ENCODE measurements around the gene MCOLN2.
A peak's percentile ranks its signal among the peaks of the same experiment; 100 is the strongest.

MCOLN2 gene

DNA sequence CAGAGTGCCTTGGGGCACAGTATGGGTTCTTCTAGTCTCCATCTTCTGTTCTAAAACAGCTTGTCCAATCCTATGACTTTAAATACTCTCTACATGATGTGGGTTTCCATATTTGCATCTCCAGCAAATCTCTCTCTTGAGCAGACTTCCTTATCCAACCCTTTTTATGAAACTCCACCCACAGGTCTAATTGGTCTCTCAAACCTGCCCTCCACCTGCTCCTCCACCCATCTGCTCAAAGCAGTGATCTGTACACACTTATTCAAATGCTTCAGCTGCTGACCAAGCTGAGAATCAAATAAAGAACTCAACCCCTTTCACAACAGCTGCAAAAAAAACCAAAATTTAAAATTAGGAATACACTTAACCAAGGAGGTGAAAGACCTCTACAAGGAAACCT lies 11.5 kb downstream of the MCOLN2 start:
- DNase-seq (ENCODE audit: low spot score) = no peak

DNA sequence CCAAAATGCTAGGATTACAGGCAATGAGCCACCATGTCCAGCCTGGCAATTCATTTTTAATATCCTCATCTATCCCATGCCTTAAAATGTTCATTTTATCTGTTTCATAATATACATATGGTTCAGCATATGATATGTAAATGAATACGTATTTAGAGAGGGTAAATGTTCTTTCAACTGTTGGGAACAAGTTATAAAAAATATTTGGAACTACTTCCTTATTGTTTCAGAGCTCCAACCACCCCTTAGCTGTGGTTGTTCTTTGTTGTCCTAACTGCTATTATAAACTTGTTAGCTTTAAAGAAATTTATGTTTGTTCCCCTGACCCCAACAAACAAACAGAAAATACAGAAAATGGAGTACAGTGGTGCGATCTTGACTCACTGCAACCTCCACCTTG lies 14.5 kb downstream of the MCOLN2 start:
- DNase-seq (ENCODE audit: low spot score) = no peak

DNA sequence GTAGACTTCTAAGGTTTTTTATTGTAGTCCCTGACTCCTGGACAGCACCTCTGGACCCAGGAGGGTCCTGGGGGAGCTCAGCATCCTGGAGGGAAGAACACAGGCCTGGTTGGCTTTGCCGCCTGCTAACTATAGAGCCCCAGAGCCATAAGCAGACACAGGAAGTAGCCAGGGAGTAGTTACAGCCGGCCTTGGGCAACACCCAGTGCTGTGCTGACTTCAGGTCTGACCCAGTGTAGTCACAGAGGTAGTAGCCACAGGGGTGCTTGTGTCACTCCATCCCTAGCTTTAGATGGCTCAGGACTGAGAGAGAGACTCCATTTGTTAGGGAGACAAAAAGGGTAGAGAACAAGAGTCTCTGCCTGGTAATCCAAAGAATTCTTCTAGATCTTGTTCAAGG lies 21.9 kb downstream of the MCOLN2 start:
- no peak for DNase-seq (ENCODE audit: low spot score)

DNA sequence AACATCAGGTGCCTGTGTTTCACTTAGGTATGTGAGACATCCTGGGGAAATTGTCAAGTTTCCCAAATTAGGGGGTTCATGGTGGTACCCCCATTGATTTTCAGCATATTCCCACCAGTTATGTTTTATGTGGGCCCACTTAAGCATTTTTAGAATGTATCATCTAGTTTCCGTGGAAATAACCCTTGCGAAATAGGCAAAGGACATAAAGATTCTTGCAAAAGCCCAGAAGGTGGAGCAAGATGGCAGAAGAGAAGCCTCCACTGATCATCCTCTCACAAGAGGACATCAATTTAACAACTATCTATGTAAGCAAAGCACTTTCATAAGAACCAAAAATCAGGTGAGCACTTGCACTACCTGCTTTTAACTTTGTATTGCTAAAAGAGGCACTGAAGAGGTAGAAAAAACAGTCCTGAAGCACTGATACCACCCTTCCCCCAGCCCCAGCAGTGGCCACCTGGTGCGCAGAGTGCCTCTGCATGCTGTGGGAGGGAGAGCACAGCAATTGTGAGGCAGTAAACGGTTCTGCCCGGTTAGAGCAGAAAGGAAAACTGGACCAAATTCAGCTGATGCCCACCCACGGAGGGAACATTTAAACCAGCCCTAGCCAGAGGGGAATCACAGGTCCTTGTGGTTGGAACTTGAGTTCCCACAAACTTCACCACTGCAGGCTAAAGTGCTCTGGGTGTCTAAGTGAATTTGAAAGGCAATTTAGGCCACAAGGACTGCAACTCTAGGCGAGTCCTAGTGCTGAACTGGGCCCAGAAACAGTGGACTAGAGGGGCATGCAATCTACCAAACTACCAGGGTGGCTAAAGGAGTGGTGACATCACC lies 23.2 kb downstream of the MCOLN2 start:
- DNase-seq (ENCODE audit: low spot score) = no peak

DNA sequence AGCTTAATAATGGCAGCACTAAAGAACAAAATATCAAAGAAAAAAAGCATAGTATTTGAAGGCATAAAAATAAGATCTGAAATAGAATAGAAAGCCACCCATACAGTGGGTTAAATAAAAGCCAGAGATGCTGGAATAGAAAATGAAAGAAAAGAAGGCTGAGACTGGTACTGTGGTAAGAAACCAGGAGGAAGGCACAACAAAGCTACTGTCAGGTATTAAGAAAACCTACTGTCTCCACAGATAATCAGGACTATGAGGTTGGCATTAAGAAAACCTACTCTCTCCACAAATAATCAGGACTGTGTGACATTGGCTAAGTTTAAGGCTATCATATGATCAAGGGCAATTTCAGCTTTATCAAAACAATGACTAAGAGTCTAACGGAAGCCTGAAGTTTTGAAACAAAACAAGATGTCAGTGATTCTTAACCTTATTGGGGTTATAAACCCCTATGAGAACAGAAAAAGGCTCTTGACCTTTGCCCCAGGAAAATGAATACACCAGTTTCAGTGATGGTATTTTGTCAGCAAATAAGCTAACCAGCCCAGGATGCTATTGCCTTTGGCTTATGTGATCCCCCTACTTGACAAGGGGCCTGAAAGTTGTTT lies 24.4 kb downstream of the MCOLN2 start:
- DNase-seq (ENCODE audit: low spot score) = no peak

DNA sequence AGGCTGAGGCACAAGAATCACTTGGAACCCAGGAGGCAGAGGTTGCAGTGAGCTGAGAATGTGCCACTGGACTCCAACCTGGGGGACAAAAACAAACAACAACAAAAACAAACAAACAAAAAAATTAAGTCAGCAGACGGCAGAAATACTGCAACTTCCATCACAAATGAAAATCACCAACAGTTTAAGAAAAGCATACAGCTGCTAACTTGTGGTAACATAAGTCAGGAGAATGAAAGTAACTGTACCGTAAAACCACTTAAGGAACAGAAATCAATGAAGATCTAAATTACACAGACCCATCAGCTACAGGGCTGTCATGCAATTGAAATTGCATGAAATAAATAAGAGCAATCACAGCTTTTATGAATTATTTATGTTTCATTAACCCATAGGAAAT lies 25.0 kb downstream of the MCOLN2 start:
- DNase-seq (ENCODE audit: low spot score) = no peak

DNA sequence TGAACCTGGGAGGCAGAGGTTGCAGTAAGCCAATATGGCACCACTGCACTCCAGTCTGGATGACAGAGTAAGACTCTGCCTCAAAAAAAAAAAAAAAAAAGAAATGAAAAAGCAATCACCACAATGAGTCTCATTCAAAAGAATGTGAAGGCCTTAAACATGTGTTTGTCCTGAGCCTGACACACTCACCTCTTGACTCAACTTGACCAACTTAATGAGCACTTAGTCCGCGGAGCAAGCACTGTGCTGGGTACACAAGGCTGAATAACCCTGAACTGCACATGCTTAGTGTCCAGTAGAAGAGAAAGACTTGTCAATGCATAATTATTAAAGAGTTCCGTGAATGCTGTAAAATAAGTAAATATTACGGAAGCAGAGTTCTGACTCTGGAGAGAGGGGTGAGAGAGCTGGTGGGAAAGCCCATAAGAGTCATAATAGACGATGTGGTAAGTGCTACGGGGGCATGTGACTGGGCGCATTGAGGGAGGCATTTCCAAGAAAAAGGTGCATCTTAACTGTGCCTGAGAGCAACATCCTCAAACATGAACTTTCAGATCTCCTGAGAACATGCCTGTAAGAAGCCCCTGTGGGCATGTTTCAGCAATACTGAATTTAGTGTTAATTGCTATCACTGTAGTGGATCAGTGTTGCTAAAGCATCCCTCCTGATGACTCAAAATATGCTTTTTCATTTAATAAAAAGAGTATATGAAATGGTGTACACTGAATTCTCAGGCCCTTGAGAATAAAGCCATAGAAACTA lies 27.2 kb downstream of the MCOLN2 start:
- no peak for DNase-seq (ENCODE audit: low spot score)

DNA sequence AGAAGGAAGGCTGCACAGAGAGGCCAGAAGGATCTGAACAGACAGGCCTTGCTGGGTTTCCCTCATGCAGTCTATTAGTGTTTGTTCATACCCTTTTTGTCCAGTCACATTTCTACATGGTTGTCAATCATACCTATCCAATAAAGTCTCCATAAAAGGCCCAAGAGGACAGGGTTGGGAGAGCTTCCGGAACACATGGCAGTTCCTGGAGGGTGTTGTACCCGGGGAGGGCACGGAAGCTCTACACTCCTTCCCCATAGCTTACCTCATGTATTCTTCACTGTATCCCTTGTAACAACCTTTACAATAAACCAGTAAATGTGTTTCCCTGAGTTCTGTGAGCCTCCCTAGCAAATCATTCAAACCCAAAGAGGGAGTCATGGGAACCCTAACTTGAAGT lies 28.0 kb downstream of the MCOLN2 start:
- no peak for DNase-seq (ENCODE audit: low spot score)

DNA sequence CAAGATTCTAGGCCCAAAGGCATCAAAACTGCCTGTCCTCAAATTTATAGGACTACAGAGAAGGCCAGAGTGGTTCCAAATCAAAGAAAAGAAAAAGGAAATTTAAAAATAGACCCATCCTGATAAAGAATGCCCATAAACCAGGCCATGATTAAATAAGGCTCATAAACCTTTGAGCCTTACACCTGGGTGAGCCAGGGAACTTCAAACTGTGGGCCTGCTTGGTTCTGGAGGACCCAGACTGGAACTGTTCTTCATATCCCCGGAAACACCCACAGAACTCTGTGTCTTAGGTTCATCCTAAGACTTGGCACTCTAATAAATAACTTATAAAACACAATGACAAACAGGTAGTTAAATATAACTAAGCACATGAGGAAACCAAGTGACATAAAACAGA lies 28.8 kb downstream of the MCOLN2 start:
- no peak for DNase-seq (ENCODE audit: low spot score)

DNA sequence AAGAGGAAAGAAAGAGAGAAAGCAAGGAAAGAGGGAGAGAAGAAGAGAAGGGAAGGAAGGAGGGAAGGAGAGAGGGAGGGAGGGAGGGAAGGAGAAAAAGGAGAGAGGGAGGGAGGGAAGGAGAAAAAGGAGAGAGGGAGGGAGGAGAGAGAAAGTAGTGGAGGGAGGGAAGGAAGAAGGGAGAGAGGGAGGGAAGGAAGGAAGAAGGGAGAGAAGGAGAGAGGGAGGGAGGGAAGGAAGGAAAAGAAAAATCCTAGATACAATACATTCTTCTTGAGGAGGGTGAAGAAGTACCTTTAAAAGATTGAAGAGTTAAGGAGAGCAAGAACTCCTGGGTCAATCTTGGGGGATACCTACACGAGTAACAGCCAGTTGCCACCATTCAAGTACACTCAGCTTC lies 29.2 kb downstream of the MCOLN2 start:
- DNase-seq (ENCODE audit: low spot score) = no peak

DNA sequence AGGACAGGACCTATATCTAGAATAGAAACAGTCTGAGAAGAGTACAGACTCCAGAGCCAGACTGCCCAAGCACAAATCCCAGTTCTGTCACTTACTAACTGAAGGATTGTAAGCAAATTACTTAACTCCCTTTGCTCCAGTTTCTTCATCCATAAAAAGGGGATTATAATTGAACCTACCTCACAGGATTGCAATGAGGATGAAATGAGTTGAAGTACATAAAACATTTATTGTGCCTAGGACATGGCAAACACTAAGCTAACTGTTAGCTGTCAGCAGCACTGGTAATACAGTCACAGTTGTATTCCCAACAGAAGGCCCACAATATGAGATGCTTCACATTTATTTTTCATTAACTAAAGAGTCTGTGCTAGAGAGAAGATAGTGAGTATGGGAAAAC lies 33.9 kb downstream of the MCOLN2 start:
- DNase-seq (ENCODE audit: low spot score) = no peak

DNA sequence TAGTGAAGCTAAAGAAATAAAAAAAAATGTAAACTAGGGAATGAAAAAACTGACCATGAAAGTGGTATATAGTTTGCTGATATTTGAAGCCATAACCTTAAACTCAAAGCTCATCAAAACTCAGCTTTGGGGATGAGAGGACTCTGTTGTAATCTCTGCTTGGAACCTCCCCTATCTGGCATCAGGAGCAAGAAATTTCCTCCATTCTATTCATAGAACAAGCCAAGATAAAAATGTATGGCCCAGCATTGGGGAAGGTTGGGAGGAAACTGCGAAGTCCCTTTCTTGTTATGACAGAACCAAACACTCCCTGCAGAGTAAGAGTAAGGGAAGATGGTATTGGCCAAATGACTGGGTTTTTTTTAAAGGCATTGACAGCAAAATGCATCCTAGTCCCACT lies 35.6 kb downstream of the MCOLN2 start:
- DNase-seq (ENCODE audit: low spot score) = no peak

DNA sequence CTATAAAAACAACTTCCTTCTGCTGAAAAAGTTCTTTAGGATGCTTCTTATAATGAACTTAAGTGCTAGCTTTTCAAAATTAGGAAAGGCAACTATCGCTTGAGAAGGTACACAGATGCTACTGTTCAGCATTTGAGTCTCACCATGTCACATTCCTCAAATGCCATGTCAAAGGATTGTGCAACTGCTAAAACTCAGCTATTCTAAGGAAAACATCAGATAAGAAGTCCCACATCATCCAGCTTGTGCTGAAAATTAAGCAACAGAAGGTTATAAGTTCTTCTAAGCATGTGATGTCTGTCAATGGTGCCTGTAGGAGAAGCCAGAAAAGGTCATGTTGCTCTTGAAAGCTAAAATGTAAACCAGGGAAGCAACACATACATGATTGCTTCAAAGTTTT lies 36.5 kb downstream of the MCOLN2 start:
- DNase-seq (ENCODE audit: low spot score) = no peak

DNA sequence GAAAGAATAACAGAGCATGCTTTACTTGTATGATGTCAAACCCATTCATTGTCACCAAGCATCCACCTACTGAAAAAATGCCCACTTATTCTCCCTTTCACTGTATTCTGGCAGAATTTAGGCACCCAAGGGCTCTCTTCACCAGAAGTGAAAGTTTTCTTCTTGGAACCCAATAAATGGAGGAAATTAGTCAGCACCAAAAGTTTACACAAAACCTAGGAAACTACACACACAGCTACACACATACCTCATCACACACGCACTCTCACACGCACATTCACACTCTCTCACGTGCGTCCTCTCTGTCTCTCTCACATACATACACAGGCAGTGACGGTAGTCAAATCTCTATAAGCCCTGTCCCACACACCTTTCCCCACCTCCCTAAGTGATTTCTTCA lies 37.6 kb downstream of the MCOLN2 start:
- DNase-seq (ENCODE audit: low spot score) = no peak

DNA sequence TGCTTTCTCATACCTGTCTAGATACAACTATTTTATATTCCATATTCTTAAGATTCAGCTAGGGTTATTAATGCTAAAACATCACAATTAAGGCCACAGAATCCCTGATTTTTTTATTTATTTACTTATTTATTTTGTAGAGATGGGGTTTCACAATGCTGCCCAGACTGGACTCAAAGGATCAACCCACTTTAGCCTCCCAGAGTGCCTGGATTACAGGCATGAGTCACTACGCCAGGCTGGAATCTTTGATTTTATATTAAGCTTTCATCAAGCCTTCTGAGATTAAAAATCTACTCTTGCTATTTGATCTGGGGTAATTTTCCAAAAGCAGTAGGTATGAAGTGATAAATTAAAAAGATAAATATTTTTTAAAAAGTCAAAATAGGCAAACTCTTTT lies 38.9 kb downstream of the MCOLN2 start:
- no peak for DNase-seq (ENCODE audit: low spot score)

DNA sequence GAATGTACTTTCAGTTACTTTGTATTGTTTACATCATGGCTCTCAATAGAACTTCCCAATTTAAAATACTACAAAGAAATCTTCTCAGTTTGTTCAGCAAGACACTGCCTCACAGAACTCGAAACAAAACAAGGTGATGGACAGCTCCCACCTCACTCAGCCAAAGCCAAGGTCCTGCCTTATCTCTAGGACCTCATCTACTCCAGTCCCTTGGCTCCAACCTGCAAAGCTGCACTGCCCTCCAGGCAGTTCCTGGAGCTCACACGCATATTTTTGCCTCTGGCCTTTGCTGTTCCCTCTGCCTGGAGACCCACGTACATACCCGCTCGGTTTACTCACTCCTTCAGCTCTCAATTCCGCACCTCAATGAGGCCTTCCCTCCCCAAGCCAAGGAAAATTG lies 40.3 kb downstream of the MCOLN2 start:
- no peak for DNase-seq (ENCODE audit: low spot score)

DNA sequence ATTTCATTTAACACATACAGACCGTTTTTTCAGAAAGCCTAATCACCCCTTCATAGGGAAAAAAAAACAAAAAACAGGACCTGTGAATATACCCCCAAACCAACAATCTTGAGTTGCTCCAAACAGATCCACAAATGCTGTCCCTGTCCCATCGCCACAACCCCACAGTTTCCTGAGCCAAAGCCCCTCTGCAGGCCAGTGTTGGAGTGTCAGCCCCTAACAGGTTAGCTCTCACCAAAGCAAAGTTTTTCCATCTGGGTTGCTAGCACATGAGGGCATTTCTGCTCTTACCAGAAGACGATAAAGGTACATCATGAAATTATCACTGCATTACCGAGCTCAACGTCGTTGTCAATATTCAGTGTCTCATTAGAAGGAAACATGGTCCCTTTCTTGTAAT lies 40.8 kb downstream of the MCOLN2 start:
- DNase-seq (ENCODE audit: low spot score) = no peak

DNA sequence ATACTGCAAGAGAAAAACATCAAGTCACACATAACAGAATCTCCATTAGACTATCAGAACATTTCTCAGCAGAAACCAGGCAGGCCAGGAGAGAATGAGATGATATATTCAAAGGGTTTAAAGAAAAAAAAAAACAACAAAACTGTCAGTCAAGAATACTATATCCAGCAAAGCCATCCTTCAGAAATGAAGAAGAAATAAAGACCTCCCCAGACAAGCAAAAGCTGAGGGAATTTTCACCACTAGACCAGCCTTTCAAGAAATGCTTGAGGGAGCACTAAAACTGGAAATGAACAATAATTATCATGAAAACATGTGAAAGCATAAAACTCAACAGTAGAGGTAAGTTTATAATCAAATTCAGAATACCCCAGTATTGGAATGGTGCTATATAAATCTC lies 47.2 kb downstream of the MCOLN2 start:
- DNase-seq (ENCODE audit: low spot score) = no peak

DNA sequence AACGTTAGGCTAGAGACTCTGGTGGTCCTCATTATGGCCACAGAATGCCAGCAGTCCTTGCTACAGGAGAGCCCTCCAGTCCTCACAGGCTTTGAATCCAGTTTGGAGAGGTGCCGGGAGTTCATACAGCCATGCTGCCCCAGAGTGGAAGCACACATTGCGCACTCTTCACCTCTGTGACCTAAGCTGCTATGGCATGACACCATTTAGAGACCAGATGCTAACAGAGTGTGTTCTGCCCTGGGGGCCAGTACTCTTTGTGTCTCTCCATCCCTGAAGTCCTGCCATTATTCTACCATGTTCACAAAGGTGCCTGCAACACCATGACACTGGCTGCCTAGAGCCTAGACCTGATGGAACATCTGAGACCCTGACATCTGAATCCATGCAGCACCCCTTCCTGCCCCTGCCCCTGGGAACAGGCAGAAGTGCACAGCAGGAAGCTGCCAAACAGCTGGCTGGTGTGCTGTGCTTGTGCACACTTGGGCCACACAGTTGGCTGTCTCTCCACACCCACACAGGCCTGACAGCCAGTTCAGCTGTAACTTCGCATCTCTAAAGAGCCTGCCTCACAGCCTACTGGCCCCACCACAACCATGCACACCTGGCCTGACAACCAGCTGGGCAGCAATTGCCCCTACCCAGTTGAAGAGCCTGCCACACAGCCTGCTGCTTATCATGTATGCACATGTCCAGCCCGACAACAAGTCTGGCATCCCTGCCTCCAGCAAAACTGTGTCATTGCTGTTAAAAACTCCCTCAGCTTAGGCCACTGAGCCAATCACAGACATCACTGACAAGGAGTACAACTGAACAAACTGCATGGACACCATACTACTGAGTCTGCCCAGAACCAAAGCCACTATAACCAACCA lies 49.1 kb downstream of the MCOLN2 start:
- no peak for DNase-seq (ENCODE audit: low spot score)

DNA sequence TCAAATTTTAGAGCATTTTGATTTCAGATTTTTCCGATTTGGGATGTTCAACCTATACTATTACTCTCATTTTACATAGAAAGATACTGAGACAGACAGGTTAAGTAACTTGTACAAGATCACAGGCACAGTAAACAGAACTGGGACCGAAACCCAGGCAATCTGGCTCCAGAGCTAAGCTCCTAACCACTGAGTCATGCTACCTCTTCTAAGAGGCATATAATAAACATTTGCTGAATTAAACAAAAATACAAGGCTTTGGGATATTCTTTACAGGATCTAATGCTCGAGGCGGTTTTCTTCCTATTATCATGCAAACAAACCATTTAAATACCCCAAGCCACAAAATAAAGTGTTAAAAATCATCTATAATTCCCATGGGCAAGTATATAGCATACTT lies 50.3 kb downstream of the MCOLN2 start:
- DNase-seq (ENCODE audit: low spot score) = no peak

DNA sequence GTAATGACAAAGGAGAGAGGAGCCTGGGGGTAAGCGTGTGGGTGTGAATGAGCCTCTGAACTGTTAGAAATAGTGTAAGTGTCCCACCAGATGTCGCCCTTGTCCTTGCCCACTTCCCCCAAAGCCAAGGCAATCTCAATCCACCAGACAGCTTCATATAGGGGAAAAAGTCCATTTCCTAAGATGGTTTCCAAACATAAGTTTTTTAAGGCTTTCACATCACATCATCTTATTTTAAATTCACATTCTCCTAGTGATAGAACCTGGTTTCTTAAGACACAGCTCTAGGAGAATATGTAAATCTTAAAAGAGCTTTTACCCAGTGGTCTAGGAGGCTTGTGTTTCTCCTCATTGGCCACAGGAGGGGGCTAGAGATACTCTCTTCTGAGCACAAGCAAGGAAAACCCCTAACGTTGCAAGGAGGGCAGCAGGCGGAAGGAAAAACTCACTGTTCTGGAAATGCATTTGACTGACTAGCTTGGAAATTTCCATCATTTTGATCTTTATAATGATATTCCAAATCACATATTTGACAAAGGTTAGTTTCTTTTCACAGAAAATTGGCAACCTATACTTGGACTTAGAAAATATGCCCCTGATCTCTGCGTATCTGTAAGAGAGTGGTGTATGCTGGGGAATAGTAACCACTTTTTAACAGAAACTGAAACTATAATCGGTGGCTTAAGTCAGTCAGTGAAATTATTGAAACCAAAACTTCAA lies 52.0 kb downstream of the MCOLN2 start:
- peak; percentile 96 for DNase-seq (ENCODE audit: low spot score)

DNA sequence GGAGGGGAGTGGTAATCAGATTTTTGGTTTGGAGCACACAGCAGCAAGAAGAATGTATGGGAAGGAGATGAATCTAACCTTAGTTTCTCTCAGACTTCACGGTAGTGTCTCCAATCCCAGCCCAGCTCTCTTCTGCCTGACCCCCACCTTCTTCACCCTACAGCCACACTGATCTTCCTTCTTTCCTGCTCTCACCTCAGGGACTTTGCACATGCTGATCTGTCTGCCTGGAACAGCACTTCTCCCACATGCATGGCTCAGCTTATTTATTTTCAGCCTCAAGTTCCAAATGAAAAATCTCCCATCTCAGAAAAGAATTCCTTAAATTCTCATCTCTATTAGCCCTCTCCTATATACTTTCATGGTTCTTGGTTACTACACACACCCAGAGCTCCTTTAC lies 55.1 kb downstream of the MCOLN2 start:
- DNase-seq (ENCODE audit: low spot score) = no peak
